ENCODE results near the gene RBM44.
A peak's percentile ranks its signal among the peaks of the same experiment; 100 is the strongest.
"Not testable (repeated sequence)": the region's sequence is repeated elsewhere in the genome, so short reads cannot be mapped to it uniquely, and the experiment has no call there.

Gene RBM44

DNA sequence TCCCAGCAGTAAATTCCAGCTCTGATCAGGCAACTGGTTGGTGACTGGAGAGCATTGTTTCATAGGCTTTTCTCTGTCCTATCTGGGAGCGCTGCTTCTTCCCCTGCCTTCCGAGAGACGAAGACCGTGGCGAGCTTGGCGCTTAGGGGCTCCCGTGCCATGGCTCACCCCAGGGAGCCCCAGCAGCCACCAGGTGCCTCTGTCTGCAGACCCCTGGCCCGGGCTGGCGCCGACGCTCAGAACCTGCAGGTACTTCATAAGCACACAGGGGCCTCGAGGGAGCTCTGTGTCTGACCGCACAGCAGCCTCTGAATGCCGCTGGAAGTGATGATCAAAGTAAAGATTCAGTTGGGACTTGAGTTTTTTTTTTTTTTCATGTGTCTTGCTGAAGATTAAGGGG, 19.1 kb upstream of the RBM44 start:
- no peak for DNase-seq

DNA sequence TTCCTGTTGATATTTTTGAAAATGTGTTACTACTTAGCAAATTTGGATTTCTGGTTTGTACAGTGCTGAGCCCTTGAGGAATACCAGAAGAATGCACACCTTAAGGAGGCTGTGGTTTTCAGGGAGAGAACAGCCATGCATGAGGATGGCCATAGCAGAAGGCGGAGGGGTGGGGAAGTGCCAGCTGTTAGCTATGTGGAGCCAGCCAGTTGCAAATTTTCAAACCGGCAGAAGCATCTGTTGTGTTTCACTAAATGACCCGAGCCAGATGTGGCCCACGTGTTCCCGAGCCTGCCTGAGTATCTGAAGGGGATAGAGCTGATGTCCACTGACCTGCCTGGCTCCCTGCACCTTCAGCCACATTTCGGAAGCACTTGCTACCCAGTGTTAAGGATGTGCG, 16.4 kb upstream of the RBM44 start:
- DNase-seq, result no peak

DNA sequence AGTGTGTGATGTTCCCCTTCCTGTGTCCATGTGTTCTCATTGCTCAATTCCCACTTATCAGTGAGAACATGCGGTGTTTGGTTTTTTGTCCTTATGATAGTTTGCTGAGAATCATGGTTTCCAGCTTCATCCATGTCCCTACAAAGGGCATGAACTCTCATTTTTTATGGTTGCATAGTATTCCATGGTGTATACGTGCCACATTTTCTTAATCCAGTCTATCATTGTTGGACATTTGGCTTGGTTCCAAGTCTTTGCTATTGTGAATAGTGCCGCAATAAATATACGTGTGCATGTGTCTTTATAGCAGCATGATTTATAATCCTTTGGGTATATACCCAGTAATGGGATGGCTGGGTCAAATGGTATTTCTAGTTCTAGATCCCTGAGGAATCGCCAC, 14.9 kb upstream of the RBM44 start:
- not testable (repeated sequence) for DNase-seq

DNA sequence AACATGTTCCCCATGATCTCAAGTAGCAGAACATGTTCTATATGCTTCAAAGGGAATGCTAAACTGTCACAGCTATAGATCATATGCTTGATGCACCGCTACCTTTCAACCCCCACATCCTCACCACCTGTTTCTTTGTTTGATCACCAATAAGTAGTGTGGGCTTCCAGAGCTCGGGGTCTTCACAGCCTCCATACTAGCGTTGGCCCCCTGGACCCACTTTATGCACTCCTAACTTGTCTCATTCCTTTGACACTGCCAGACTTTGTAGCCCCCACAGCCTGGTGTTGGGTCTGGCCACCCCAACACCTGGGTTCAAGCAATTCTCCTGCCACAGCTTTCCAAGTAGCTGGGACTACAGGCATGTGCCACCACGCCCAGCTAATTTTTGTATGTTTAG, 11.6 kb upstream of the RBM44 start:
- DNase-seq, result no peak

DNA sequence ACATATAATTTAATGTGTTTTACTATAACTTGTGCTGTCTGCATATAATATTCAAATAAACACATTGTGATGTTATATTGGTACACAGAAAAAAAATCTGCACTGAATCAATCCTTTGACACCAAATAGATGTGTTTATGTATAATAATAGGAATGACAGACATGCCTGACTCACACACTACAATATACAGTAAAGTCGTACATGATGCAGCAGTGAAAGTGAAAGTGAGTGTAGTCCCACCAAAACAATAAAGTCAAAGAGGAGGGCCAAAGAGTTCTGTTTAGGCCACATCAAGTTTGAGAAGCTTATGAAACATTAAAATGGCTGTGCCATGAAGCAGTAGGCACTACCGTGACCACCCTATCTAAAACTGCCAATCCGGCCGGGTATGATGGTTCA, 8.2 kb upstream of the RBM44 start:
- no peak for DNase-seq

DNA sequence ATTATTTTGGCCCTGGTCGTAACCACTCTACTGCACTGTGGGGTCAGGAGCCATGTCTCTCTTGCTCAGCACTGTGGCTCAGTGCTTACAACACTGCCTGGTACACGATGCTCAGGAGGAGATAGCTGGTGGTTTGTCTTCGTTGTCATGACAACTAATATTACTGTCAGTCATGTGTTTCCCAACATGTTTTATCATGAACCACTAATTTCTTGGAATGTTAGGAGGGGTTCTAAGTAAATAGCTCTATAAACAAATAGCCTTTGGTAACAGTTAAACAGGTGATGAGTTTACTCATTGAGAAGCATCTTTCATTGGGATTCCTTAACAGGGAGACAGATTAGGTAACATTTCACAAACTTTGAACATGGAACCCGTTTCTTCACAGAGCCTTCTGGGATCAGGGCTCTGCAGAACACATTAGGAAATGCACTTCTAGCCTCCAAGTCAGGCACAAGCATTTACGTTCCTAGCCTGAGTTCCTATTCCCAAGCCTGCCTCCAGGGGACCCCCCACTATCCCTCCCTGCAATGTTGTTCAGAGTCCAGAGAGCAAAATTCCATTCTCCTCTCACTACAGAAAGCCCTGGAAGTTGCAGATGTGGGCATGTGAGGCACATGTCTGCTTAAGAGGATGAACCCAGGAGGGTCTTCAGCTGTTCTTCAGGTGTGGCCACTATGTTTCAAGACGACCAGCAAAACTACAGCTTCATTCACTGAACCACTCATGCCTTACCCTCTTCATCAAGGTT, 6.4 kb upstream of the RBM44 start:
- DNase-seq, result no peak

DNA sequence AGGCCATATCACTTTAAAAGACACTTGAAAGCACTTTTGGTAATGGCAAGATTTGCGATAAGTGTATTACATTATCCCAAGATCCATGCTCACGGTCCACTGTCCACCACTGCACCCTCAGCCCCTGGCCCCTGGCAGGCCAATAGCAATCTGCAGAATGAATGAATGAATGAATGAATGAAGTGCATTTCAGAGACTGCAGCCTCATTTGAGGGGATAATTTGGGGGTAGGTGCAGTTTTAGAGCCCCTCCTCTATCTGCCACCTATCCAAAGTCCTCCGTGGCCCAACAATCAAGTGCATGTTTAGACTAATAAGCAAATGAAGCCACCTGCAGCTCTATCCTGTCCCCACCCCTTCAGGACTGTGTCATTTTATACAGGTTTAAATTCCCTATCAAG, 1.3 kb upstream of the RBM44 start:
- no peak for DNase-seq

DNA sequence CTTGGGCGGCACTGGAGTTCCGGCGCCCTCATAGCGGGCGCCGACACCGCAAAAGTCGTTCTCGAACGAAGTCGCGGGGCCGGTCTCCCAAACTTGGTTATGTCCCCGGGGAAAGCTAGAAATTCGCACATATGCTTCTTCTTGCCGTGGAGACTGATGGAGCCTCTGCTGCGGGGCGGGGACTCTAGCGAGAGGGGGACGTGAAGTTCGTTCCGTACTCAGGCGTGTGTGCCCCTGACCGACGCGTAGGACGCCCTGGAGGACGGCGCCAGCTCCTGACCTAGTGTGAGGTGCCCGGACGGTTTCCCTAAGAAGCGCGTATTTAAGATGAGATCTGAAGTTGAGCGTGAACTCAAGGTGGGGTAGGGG, 465 bp downstream of the RBM44 start:
- no peak for DNase-seq

DNA sequence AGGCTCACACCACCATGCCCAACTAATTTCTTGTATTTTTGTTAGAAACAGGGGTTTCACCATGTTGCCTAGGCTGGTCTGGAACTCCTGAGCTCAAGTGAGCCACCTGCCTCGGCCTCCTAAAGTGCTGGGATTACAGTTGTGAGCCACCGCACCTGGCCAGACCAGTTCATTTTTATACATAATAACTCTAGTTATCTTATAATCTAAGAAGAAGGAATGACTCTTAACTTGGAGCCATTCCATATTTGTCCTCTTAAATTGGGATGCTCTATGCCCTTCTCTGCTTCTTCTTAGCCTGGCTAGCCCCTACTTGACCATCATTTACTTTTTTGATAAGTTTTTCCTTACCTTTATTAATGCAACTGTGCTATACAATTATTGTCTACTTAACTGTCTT, 2.9 kb downstream of the RBM44 start:
- DNase-seq, result no peak

DNA sequence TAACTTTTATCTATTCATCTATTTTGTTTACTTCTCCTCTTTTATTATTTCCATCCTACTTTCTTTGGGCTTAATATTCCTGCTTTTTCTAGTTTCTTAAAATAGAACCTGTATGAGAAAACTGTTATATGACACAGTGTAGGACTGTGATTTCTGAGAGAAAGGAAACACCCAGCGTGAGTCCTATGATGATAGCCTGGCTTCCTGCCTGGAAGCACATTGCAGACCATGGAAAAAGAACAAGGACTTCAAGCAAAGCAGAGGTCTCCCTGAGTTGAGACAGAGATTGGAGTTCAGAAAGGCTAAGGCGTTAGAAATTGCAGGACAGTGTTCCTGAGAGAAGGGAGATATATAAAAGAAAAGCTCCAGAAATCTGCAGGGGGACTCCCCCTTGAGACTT, 7.8 kb downstream of the RBM44 start:
- no peak for DNase-seq

DNA sequence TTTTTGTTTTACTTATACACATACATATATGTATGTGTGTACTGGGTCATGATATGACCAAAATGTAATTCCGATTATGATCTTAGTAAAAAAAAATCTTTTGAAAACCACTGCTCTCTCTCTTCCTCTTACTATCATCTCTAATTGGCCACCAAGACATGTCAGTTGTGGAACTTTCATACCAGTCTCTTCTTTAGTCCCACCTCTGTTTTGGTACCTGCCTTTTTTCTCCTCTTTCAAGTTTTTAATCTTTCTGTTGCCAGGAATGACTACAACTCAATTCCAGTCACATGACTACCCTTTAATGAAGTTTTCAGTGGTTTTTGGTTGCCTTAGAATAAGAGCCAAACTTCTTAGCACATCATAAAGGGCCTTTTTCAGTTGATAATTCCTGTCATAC, 17.1 kb downstream of the RBM44 start:
- DNase-seq, result no peak

DNA sequence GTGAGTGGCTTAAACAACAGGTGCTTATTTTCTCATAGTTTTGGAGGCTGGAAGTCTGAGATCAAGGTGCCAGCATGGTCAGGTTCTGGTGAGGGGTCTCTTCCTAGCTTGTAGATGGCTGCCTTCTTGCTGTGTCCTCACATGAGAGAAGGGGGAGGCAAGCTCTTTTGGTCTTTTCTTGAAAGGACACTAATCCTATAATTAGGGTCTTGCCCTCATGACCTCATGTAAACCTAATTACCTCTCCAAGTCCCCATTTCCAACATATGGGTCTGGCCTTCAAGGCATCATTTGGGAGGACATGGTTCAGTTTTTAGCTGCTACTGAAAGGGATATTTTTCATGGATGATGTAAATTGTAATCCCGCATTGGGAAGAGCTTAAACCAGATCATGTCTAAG, 18.0 kb downstream of the RBM44 start:
- DNase-seq, result no peak

DNA sequence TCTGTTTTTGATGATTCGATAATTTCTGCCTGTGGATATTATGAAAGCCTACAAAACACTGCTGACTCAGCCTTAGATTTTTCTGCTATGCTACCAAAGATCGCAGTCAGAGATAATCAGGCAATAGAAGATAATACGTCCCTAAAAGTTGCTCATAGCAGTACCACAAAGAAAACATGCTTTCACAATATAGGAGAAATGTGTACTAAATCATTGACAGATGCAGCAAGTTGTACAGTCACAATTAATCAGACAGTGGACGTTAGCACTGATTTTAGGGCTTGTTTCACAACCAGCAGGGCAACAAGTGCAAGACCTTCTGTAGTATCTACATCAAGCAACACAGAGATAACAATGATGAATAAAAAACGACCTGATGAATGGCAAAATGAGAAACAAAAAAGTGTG, 19.5 kb downstream of the RBM44 start:
- peak; percentile 7 to 32 for DNase-seq

DNA sequence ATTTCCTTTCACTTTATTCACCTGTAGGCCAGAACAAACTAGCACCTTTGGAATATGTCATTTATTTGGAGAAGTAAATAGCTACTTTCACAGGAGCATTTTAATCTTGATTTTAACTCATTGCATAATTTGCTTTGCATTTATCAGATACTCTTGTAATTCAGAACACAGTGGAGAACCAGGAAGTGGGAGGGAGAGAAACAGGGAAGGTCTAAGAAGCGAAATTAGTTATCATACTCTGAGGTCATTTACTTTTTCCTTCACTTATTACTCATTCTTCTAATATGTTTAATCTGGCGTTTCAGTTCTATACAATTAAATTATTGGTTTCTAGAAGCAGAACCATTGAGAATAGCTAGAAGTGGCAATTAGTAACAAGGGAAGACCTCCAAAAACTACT, 20.7 kb downstream of the RBM44 start:
- DNase-seq, result peak; percentile 32 to 55

DNA sequence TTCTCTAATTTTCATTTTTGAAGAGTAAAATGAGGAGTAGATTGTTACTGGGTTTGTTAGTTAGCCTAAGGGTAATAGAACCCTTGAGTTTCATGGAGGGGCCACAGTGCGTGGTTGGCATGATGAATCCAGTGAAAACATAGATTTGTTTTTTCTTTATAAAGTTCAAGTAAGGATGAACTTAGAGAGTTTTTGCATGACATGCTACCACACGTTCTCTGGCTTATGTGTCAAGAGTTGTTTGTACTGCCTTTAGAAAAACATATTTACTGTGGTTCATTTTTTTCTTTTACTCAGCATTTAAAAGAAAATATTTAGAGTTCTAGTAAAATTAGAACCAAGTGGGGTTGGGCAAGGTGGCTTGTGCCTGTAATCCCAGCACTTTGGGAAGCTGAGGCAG, 21.8 kb downstream of the RBM44 start:
- no peak for DNase-seq

DNA sequence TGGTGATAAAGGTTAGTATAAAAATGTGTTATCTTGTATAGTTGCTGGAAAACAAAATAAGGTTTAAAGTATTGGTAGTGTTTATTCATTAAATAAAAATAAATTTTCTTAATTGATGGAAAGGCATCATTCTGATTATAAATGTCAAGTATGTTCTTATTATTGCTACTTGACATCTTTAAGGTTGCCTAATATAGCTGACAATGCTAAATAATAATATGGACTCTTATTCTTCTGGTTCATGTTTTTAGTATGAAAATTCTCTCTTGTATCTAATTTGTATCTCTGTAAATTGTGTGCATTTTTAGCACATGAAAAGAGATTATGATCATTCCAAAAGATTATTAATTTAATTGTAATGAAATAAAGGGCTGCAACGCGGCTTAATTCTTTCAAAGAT, 25.0 kb downstream of the RBM44 start:
- no peak for DNase-seq

DNA sequence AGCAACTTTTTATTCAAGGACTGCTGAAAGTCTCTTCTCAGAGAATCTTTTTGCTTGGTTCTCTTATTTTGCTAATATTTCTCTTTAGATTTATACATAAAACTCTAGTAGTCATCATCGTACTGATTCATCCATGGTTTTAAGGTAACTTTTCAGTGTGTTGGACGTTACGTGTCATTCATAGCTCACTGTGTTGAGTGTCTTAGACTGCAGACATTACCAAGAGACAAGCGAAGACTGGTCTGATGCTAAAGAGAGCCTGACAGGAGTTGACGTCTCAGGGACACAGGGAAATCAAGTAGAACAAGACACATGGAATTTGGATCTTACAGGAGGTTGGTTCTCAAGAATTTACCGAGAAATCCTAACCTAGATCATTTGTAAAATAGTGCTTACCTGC, 25.5 kb downstream of the RBM44 start:
- no peak for DNase-seq

DNA sequence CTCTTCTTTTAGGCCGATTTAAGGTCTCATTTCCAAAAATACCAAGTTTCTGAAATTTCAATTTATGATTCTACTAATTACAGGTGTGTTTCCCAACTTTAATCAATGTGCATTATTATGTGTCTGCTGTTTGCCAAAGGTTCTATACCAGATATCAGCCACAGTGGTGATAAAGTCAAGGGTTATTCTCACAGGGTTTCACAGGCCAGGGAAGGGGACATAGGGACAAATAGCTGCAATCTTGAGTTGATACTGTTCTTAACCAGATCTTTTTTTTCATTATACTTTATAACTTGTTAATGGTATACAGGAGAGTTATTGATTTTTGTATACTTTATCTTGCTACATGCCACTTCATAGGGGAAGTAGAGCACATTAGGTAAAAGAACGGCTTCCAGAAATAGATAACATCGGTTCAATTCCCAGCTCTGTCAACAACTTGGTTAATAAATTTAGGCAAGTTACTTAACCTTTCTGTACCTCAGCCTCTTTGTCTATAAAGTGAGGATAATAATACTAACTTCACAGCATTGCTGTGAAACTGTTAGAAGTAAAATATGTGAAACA, 28.9 kb downstream of the RBM44 start:
- no peak for DNase-seq

DNA sequence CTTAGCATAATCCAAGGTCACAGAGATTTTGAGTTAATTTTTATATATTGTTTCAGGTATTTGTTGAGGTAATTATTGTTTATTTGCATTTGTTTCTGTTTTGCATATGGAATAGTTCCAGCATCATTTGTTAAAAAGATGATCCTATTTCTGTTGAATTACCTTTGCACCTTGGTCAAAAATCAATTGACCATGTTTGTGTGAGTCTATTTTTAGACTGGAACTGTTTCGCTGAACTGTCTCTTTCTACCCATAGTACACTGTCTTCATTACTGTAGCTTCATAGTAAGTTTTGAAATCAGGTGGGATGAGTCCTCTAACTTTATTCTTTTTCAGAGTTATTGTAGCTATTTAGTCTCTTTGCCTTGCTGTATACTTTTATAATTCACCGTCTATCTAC, 31.9 kb downstream of the RBM44 start:
- no peak for DNase-seq

DNA sequence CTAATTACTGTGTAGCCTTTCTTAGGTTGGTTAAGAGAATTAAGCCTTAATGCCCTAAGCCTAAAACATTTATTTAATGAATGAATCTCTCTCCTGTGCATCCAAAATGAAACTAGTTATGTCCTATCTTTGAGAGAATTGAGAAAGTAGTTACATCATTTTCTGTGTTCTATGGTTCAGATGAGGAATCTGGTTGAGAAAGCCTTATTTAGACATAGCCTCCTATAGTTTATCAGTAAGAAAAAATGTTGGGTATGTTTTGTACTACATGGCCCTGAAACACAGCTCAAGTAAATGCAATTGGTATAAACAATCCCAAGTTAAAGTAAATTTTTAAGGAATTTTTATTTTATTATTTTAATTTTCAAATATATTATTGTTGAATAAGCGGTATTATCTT, 35.0 kb downstream of the RBM44 start:
- DNase-seq, result no peak

DNA sequence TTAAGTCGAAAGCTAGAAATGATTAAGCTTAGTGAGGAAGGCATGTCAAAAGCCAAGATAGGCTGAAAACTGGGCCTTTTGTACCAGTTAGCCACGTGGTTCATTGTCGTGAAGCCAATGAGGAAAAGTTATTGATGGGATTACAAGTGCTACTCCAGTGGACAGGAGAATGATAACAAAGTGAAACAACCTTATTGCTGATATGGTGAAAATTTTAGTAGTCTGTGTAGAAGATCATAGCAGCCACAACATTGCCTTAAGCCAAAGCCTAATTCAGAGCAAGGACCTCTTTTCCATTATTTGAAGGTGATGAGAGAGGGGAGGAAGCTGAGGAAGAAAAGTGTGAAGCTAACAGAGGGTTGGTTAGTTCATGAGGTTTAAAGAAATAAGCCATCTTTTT, 36.8 kb downstream of the RBM44 start:
- no peak for DNase-seq

DNA sequence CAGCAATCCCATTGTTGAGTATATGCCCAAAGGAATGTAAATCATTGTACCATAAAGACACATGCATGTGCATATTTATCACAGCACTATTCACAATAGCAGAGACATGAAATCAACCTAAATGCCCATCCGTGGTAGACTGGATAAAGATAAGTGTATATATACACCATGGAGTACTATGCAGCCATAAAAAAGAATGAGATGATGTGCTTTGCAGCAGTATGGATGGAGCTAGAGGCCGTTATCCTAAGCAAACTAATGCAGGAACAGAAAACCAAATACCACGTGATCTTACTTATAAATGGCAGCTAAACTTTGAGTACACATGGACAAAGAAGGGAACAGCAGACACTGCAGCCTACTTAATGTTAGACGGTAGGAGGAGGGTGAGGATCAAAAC, 42.5 kb downstream of the RBM44 start:
- no peak for DNase-seq

DNA sequence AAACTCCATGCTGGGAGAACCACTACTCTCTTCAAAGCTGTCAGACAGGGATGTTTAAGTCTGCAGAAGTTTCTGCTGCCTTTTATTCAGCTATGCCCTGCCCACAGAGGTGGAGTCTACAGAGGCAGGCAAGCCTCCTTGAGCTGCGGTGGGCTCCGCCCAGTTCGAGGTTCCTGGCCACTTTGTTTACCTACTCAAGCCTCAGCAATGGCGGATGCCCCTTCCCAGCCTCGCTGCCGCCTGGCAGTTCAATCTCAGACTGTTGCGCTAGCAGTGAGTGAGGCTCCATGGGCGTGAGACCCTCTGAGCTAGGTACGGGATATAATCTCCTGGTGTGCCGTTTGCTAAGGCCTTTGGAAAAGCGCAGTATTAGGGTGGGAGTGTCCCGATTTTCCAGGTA, 50.4 kb downstream of the RBM44 start:
- DNase-seq, result not testable (repeated sequence)

DNA sequence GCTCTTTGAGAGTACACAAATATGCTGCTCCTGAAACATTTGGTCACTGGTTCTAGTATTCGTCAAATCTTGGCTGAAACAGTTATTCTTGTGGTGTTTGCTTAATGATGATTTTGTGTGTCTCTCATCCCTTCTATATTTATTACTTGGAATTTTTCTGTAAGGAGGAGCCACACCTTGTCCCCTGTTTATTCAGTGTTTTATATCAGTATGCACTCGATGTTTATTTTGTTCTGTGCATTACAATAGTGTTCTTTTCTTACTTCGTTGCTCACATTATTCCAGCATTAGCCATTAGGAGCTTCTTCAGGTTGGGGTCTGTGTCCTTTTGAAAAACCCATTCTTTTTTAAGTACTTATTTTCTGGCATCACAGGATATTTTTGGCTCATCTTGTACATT, 55.7 kb downstream of the RBM44 start:
- no peak for DNase-seq

DNA sequence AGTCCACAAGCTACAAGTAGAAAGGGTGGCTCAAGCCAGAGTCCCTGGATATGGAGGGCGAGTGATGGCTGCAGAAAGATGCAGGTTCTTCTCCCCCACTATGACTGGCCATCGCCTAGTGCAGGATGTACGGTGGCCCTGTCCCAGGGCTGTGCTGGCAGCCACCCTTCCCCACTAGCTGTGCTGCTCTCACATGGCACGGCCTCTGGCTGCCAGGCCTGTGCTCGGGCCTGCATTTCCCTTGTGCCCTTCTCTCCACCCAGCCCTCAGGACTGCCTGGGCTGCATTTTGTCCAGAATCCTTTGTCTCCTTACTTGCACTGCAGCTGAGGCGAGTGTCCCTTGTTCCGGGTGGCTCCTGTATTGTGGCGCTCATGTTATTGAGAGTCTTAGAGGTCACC, 59.2 kb downstream of the RBM44 start:
- DNase-seq, result no peak
